ENCODE measurements around the gene KIF17.
A peak's percentile ranks its signal among the peaks of the same experiment; 100 is the strongest.
"Not testable (repeated sequence)": the region's sequence is repeated elsewhere in the genome, so short reads cannot be mapped to it uniquely, and the experiment has no call there.

KIF17 gene

GRCh38 chr1:20698195-20698910 is 19.5 kb downstream of the KIF17 start:
- in situ Hi-C loops (cut with HindIII; ENCODE audit: low pct_ligation_motif_present, low pct_unique_long_range_greater_than_20kb, low sequenced_read_pairs): no loop called here
- DNase-seq: peak; percentile 43

- in situ Hi-C loops (cut with HindIII; ENCODE audit: low pct_ligation_motif_present, low pct_unique_long_range_greater_than_20kb, low sequenced_read_pairs): no loop called here
- DNase-seq: no peak
These were observed 20.2 kb downstream of the KIF17 start for GRCh38 chr1:20697563-20697962.

GRCh38 chr1:20696397-20697333 is 21.1 kb downstream of the KIF17 start:
- in situ Hi-C loops (cut with HindIII; ENCODE audit: low pct_ligation_motif_present, low pct_unique_long_range_greater_than_20kb, low sequenced_read_pairs): no loop called here
- DNase-seq: peak; percentile 92

- in situ Hi-C loops (cut with HindIII; ENCODE audit: low pct_ligation_motif_present, low pct_unique_long_range_greater_than_20kb, low sequenced_read_pairs): no loop called here
- DNase-seq: no peak
These were observed 22.3 kb downstream of the KIF17 start for GRCh38 chr1:20695515-20695914.

- in situ Hi-C loops (cut with HindIII; ENCODE audit: low pct_ligation_motif_present, low pct_unique_long_range_greater_than_20kb, low sequenced_read_pairs): no loop called here
These were observed 24.2 kb downstream of the KIF17 start for GRCh38 chr1:20693623-20694022.

GRCh38 chr1:20691872-20692271 is 25.9 kb downstream of the KIF17 start:
- in situ Hi-C loops (cut with HindIII; ENCODE audit: low pct_ligation_motif_present, low pct_unique_long_range_greater_than_20kb, low sequenced_read_pairs): no loop called here
- DNase-seq: no peak

More at GRCh38 chr1:20693623-20694022, 24.2 kb downstream of the KIF17 start:
- DNase-seq: no peak

GRCh38 chr1:20689645-20690056 is 28.2 kb downstream of the KIF17 start:
- no peak for DNase-seq
- in situ Hi-C loops (cut with HindIII; ENCODE audit: low pct_ligation_motif_present, low pct_unique_long_range_greater_than_20kb, low sequenced_read_pairs): no loop called here

DNA sequence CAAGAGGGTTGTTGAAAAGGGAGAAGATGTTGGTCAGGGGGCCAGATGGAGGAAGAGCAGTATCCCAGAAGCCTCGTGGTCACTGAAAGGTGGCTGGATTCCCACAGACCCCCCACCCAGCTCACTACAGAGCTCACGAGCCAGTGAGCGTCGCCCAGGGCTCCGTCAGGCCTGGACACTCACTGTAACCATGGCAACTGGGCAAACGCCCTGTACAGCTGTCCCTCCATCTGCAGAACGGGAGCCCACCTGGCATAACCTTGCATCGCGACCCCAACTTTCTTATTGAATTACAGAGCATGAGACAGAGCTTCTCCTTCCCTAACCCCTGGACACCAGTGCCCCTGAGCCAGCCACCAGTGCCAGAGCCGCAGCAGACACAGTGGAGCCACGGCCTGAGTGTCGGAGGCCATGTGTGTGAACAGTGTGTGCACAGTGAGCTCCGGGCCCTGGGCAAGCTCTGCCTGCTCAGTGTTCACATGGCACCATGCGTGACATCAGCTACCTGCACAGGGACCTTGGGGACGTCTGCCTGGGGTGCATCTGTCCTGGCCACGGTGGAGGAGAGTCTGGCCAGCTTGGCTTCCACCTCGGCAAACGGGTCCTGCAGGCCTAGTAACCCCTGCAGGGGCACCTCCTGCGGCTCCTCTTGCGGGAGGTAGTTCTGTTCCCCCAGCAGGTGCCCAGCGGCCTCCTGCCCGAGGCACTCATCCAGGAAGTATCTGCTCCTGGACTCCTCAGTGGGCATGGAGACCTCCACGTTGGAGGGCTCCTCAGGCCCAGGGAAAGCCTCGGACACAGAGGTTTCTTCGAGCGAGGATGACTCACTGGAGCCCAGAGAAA is 30.7 kb downstream of the KIF17 start:
- no peak for DNase-seq
- in situ Hi-C loops (cut with HindIII; ENCODE audit: low pct_ligation_motif_present, low pct_unique_long_range_greater_than_20kb, low sequenced_read_pairs): no loop called here

GRCh38 chr1:20685741-20686140 is 32.1 kb downstream of the KIF17 start:
- DNase-seq: no peak
- in situ Hi-C loops (cut with HindIII; ENCODE audit: low pct_ligation_motif_present, low pct_unique_long_range_greater_than_20kb, low sequenced_read_pairs): no loop called here

DNA sequence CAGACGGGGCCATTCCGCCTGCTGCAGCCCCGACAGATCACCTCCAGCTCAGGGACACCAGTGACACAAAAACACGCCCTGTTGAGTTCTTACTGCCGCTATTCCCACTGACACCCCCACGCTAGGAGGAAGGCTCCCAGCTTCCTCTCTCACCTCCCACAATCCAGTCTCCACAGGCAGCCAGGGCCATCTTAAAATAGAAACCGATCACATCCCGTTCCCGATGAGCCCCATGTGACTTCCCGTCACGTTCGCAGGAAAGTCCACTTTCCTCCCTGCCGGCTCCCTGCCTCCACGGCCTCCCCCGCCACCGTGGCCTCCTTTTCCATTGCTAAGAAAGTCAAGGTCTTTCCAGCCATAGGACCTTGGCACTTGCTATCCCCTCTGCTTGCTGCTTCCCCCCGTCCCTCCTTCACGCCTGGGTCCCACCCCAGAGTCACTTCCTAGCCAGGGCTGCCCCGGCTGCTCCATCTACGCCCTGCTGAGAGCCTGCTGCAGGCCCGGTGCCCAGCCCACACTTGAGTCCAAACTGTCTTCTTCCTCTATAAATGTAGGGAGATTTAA is 32.6 kb downstream of the KIF17 start:
- in situ Hi-C loops (cut with HindIII; ENCODE audit: low pct_ligation_motif_present, low pct_unique_long_range_greater_than_20kb, low sequenced_read_pairs): no loop called here
- no peak for DNase-seq

DNA sequence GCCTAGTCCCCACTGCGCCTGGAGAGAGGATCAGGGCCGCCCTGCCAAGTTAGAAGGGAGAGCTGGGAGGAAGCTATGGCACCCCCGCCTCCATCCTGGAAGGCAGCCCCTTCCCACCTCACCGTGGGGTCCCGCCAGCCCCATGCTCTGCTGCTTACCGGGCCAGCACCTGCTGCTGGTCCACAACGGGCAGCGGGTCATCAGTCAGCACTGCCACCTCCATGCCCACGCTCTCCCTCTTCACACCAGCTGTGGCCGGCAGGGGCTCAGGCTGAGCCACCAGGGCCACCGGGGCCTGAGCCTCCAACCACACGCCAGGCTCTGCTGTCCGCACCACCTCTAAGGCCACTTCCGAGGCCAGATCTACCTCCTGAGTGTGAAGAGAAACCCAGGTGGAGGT is 33.2 kb downstream of the KIF17 start:
- no peak for DNase-seq
- in situ Hi-C loops (cut with HindIII; ENCODE audit: low pct_ligation_motif_present, low pct_unique_long_range_greater_than_20kb, low sequenced_read_pairs): no loop called here

GRCh38 chr1:20684050-20684620 is 33.7 kb downstream of the KIF17 start:
- in situ Hi-C loops (cut with HindIII; ENCODE audit: low pct_ligation_motif_present, low pct_unique_long_range_greater_than_20kb, low sequenced_read_pairs): no loop called here
- no peak for DNase-seq

- in situ Hi-C loops (cut with HindIII; ENCODE audit: low pct_ligation_motif_present, low pct_unique_long_range_greater_than_20kb, low sequenced_read_pairs): no loop called here
- DNase-seq: no peak
These were observed 34.2 kb downstream of the KIF17 start for GRCh38 chr1:20683614-20684013.

DNA sequence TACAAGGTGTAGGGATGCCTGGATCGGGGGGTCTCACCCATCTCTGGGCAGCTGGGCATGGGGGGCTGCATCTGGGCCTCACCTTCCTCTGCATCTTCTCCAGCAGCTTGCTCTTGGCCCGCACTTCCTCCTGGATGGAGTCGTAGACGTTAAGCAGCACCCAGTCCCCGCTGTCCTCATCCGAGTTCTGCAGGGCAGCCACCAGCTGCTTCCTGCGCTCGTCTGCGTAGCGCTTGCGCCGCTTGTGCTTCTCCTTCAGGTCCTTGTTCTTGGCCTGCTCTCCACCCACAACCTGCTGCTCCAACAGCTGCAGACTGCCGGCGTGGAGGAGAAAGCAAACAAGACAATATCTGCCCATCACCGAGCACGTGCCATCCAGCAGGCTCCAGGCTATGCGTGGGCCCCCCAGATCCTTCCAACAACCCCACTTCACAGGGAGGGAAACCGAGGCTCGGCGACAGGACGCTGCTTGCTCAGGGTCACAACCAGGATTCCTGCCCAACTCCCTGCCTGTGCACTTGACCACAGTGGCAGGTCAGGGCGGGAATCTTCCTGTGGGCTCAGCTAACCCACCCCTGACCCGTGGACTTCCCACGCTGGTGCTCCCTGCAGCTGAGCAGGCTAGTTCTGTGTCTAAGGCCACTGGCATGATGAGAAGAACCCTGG is 35.1 kb downstream of the KIF17 start:
- in situ Hi-C loops (cut with HindIII; ENCODE audit: low pct_ligation_motif_present, low pct_unique_long_range_greater_than_20kb, low sequenced_read_pairs): no loop called here

DNA sequence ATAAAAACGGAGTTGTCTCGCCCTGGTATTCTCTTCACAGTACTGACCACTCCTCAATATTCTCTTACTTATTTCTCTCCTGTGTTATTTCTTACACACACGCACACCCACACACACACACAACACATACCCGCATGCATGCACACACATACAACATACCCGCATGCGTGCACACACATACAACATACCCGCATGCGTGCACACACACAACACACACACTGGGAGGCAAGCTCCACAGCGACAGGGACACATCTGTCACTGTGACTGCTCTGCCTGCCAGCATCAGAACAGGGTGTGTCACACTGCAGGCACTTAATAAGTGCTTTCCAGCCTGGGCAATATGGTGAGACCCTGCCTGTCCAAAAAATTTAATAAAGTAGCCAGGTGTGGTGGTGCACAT is 35.8 kb downstream of the KIF17 start:
- in situ Hi-C loops (cut with HindIII; ENCODE audit: low pct_ligation_motif_present, low pct_unique_long_range_greater_than_20kb, low sequenced_read_pairs): no loop called here
- DNase-seq: no peak

More for the DNA sequence above, 35.1 kb downstream of the KIF17 start:
- DNase-seq: no peak

GRCh38 chr1:20680269-20680668 is 37.5 kb downstream of the KIF17 start:
- in situ Hi-C loops (cut with HindIII; ENCODE audit: low pct_ligation_motif_present, low pct_unique_long_range_greater_than_20kb, low sequenced_read_pairs): no loop called here
- no peak for DNase-seq

DNA sequence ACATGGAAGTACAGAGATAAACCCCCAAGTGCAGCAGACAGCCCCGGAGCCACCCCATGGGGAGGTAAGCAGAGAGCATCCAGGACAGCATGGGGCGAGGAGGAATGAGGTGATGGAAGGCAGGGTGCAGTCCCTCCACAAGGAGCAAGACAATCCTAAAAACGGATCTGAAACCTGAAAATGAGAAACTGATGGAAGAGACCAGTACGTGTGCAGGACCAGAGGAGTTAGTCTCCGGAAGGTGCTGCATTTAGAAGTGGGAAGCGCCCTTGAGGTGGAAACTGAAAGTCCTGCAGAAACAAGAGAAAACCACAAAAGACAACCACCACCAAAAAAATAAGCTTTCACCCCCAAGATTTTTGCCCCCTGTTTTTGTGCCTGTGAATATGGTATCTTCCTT is 39.2 kb downstream of the KIF17 start:
- in situ Hi-C loops (cut with HindIII; ENCODE audit: low pct_ligation_motif_present, low pct_unique_long_range_greater_than_20kb, low sequenced_read_pairs): no loop called here
- no peak for DNase-seq

GRCh38 chr1:20673626-20674025 is 44.2 kb downstream of the KIF17 start:
- DNase-seq; in situ Hi-C loops (cut with HindIII; ENCODE audit: low pct_ligation_motif_present, low pct_unique_long_range_greater_than_20kb, low sequenced_read_pairs): not testable (repeated sequence)

All from ACHN (cell line).